Mammary epithelial cell (primary cell): ENCODE data around the gene WNT9B.

Source experiments
- CTCF ChIP-seq, 2 donors: IDR thresholded peaks in 1 of 2; conservative IDR thresholded peaks in 1 of 2; 2 replicates each; pipeline ENCODE4 v1.5.1; 2011 to 2012; ENCODE audit warnings: inconsistent platforms in 2 of 2, low read length in 2 of 2, mild to moderate bottlenecking in 2 of 2, control low read depth in 1 of 2, low read depth in 1 of 2; ENCODE audit not compliant: insufficient read depth in 1 of 2; ENCODE audit errors: extremely low read depth in 1 of 2
- EZH2 ChIP-seq: IDR thresholded peaks from 2 replicates; pipeline ENCODE4 v1.6.1; 2012; ENCODE audit warnings: low read length, inconsistent platforms, borderline replicate concordance

DNA sequence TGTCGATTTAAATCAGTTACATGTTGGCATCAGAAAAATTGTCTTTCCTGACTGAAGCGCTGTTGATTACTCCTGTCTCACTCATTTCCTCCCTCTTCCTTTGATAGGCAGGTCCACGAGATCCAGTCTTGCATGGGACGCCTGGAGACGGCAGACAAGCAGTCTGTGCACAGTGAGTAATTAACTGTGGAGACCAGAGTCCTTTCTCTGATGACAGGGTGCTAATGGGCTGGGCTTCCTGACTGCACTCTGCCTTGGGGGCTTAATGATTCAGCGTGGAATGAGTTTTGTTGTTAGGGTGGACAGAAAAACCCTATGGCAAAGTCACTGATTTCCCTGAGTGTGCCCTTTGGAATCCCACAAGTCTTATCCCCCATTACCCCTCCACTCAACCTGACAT lies 78.0 kb downstream of the WNT9B start:
- TF ChIP-seq EZH2 (no peak), CTCF (conservative IDR thresholded peaks at IDR 0.05 in 1 of 2, IDR thresholded peaks at IDR 0.05 in 1 of 2; ENCODE audit: extremely low read depth in 1 of 2, insufficient read depth in 1 of 2, low read depth in 1 of 2, low read length in 2 of 2) (no peak)
